Measurements from ENCODE around the gene PEX5L.
"Not testable (repeated sequence)": the region's sequence is repeated elsewhere in the genome, so short reads cannot be mapped to it uniquely, and the experiment has no call there.

The PEX5L gene, protein sequence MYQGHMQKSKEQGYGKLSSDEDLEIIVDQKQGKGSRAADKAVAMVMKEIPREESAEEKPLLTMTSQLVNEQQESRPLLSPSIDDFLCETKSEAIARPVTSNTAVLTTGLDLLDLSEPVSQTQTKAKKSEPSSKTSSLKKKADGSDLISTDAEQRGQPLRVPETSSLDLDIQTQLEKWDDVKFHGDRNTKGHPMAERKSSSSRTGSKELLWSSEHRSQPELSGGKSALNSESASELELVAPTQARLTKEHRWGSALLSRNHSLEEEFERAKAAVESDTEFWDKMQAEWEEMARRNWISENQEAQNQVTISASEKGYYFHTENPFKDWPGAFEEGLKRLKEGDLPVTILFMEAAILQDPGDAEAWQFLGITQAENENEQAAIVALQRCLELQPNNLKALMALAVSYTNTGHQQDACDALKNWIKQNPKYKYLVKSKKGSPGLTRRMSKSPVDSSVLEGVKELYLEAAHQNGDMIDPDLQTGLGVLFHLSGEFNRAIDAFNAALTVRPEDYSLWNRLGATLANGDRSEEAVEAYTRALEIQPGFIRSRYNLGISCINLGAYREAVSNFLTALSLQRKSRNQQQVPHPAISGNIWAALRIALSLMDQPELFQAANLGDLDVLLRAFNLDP

GRCh38 chr3:180036671-180037455, at the start of gene PEX5L:
Gene PEX5L (minus strand): TSS chr3:180036937. CDS start chr3:180036599, 338 bp downstream.
- peak in 1 of 2 experiments; percentile 17 for DNase-seq

DNA sequence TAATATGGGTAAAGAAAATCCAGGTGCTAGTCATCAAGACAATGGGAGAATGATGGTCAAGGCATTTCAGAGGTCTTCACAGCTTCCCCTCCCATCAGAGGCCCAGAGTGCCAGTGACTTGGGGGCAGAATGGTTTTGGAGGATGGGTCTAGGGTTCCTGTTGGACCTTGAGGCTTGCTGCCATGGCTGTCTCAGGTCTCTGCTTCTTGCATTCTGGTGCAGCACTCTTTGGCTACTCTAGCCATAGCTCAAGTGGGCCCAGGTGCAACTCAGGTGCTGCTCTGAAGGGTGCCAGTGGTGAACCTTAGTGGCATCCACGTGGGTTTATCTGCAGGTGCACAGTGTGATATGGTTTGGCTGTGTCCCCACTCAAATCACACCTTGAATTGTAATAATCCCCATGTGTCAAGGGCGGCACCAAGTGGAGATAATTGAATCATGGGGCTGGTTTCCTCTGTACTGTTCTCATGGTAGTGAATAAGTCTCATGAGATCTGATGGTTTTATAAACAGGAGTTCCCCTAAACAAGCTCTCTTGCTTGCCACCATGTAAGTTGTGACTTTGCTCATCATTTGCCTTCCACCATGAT, 48.5 kb upstream of the PEX5L start:
- DNase-seq, result no peak

DNA sequence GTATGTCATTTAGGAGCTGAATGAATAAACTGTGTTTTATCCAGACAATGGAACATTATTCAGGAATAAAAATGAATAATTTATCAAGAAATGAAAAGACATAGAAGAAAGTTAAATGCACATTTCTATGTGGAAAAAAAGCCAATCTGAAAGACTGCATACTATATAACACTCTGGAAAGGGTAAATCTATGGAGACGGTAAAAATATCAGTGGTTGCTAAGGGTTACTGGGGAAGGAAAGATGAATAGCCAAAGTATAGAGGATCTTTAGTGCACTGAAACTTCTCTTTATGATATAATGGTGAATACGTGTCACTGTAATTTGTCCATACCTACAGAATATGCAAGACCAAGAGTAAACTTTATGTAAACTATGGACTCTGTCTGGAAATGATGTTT, 46.0 kb upstream of the PEX5L start:
- no peak for DNase-seq

DNA sequence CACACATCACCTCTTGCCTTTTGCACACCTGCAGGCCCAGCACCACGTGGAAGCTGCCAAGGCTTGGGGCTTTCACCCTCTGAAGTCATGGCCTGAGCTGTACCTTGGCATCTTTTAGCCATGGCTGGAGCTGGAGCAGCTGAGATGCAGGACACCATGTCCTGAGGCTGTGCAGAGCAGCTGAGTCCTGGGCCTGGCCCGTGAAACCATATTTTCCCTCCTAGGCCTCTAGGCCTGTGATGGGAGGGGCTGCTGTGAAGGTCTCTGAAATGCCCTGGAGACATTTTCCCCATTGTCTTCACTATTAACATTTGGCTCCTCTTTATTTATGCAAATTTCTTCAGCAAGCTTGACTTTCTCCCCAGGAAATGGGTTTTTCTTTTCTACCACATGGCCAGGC, 41.9 kb upstream of the PEX5L start:
- no peak for DNase-seq

DNA sequence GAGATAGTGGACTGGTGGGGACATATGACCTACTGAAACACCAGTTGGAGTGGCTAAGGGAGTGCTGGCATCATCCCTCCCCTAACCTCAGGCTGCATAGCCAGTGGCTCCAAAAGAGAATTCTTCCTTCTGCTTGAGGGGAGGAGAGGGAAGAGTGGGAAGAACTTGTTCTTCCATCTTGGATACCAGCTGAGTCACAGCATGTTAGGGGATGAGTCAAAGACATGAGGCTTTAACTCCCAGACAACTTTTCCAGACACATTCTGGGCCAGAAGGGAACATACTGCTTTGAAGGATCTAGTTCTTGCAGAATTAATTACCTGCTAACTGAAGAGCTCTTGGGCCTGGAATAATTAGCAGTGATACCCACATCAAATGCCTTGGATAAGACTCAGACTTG, 36.8 kb upstream of the PEX5L start:
- no peak for DNase-seq

GRCh38 chr3:180072786-180073185, 36.0 kb upstream of the PEX5L start:
- DNase-seq, result no peak

- no peak for DNase-seq
These were observed 34.2 kb upstream of the PEX5L start for GRCh38 chr3:180070925-180071324.

DNA sequence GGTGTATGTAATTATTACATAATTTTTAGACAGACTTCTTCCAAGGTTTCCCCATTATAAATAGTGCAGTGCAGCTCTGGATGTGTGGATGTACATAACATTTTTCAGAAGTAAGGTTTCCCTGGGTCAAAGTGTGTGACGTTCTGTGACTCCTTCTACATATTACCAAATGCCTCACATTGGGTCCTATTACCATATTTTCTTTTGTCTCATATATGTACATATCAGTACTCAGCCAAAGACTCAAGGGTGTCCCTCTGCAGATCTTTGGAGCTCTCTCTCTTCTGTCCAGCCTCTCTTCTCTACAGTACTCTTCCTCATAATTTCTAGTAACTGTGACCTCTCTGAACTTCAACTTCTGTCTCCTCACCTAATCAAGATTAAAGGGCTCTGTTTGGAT, 31.3 kb upstream of the PEX5L start:
- DNase-seq, result no peak

DNA sequence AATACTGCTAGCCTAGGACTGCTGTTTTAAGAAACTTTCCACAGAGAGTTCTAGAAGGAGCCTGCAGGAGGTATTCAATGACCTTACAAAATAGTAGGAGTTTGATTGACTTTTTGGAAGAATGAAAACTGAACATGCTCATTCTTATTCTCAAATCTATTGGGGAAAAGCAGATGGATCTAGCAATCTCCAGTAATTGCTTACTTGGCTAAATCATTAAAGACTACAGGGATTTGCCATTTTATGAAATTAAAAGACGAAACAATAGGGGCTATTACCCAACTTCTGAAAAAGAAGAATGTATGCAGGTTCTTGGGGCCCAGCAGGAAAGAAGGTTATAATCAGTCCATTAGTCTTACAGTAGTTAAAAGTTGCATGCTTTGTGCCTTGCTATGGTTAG, 29.9 kb upstream of the PEX5L start:
- DNase-seq, result no peak

GRCh38 chr3:180063783-180064182, 27.0 kb upstream of the PEX5L start:
- no peak for DNase-seq

DNA sequence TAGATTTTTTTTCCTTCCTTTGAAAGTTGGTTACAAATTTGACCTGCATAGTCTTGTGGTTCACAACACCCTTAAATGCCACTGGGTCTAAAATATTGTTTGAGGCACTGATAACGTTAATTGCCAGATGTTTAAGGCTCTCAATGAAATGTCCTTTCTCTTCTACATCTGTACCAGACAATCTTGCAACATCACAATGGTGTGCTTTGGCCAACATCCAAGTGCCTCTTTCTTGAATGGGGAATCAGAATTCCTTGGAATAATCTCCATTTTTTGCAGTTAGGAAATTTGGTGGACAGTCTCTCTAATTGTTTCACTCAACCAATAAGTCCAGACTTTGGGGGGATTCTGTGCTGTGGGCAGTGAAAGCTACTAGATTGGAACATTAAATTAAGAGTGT, 26.0 kb upstream of the PEX5L start:
- DNase-seq, result no peak

GRCh38 chr3:180059356-180059755, 22.6 kb upstream of the PEX5L start:
- DNase-seq, result no peak

DNA sequence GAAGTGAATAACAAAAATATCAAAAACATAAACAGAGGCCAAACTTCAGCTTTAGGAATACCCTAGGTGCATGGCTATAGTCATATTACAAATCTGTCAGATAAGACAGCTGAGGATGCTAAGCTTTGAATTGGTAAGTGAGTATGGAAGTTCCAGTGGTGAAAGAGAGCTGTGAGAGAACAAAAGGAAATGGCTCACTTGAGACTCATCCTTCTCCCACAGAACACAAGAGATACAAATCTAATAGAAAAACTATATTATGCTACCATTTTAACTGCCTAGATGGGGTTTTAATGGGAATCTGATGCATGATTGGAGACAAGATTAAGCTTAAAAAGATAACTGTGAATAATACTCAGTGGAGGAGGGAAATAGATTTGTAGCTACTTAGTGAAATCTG, 21.5 kb upstream of the PEX5L start:
- DNase-seq, result no peak

DNA sequence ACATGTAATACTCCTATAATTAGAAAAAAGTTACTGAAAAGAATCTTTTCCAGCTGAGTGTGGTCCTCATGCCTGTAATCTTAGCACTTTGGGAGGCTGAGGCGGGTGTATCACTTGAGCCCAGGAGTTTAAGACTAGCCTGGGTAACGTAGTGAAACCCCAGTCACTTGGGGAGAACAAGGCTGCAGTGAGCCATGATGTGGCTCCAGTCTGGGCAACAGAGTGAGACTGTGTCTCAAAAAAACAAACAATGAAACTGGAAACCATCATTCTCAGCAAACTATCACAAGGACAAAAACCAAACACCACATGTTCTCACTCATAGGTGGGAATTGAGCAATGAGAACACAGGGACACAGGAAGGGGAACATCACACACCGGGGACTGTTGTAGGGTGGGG, 18.9 kb upstream of the PEX5L start:
- not testable (repeated sequence) for DNase-seq

DNA sequence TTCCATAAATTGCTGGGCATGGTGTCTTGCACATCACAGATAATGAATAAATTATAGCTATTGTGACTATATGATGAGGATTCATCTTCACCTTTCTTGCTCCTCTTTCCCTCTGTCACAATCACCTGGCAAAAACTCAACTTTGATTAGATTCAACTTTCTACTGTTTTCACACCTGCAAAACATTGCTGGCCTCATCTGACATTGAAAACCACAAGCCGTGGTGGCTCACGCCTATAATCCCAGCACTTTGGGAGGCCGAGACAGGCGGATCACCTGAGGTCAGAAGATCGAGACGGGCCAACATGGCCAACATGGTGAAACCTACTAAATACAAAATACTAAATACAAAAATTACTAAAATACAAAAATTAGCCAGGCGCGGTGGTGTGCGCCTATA, 12.7 kb upstream of the PEX5L start:
- no peak for DNase-seq

- DNase-seq, result no peak
These were observed 12.1 kb upstream of the PEX5L start for GRCh38 chr3:180048840-180049239.

- no peak for DNase-seq
These were observed 11.4 kb upstream of the PEX5L start for GRCh38 chr3:180048103-180048502.

- no peak for DNase-seq
These were observed 4.2 kb upstream of the PEX5L start for GRCh38 chr3:180040966-180041365.

DNA sequence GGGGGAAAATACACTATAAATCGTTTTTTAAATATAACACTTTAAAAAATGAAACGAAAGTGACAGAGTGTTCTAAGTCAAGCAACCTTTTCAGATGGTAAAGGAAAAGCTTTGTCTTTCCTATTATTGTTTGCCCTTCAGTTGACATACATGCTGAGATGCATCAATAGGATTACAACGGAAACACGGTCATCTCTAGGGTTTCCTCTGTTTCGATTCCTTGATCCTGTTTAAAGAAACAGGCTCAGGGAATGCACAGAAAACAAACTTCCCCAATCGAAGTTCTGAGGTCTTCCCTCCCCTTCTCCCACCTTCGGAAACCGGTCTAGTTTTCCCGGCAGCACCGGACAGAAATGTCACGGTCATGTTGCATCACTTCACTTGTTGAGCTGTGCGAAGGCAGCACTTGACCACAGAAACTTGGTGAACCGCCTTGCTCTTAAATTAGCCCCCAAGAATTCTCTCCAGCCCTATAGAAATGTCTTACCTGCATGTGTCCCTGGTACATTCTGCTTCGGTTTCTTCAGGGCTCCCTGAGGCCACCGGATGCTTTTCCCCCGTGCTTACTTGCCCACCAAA, 556 bp downstream of the PEX5L start:
- no peak for DNase-seq

GRCh38 chr3:180026997-180027396, 9.7 kb downstream of the PEX5L start:
- DNase-seq, result no peak

GRCh38 chr3:180018543-180018942, 18.2 kb downstream of the PEX5L start:
- no peak for DNase-seq

DNA sequence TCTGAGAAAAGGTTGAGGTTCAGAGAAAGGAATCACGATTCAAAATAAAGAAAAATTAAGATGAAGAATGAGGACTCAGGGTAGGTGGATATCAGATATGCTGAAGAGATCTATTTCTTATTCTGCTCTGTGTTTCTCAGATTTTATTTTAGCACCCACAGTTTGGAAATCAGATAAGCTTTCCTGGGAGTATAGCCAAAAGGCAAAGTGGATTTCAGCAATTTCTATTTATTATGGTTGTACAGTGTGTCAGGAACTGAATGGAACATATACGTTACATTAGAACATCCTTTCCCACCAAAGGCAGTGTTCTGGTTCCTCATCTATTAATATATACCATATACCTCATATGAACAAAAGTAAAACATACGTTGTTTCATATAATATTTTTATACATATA, 18.9 kb downstream of the PEX5L start:
- DNase-seq, result no peak

- no peak for DNase-seq
These were observed 24.8 kb downstream of the PEX5L start for GRCh38 chr3:180011927-180012326.
